ENCODE data around the gene DNAJB11. TPM values are rescaled to one million over a fixed set of nuclear protein-coding genes. Genes with fewer than 3 reads are reported as not detected.

Gene DNAJB11
- total RNA-seq, 1 experiment from 2014 or later: 80.1 TPM

GRCh38 chr3:186613637-186614265 is 43.2 kb downstream of the DNAJB11 start:
- H3K27ac ChIP-seq: no peak overlapping the region
- no peaks in the 10 kb centered on the region for H3K9me3 ChIP-seq (replicated peaks)
- H3K27me3 ChIP-seq: no peaks in the 10 kb centered on the region
- no peak overlapping the region for H3K4me3 ChIP-seq
- no peaks in the 10 kb centered on the region for H3K36me3 ChIP-seq
- DNase-seq: no peak
- no peaks in the 10 kb centered on the region for H3K4me1 ChIP-seq

- no peaks in the 10 kb centered on the region for H3K27me3 ChIP-seq
- H3K9me3 ChIP-seq (replicated peaks): no peaks in the 10 kb centered on the region
- H3K27ac ChIP-seq: no peak overlapping the region
- no peaks in the 10 kb centered on the region for H3K36me3 ChIP-seq
- DNase-seq: no peak
- no peaks in the 10 kb centered on the region for H3K4me1 ChIP-seq
- no peak overlapping the region for H3K4me3 ChIP-seq
These were observed 43.7 kb downstream of the DNAJB11 start for GRCh38 chr3:186614266-186614596.

- Histone ChIP-seq H3K27me3 (no peaks in the 10 kb centered on the region), H3K36me3 (no peaks in the 10 kb centered on the region), H3K4me3 (no peak overlapping the region), H3K27ac (no peak overlapping the region), H3K9me3 (replicated peaks) (no peaks in the 10 kb centered on the region), H3K4me1 (no peaks in the 10 kb centered on the region)
- DNase-seq: peak; percentile 47 to 78
These were observed 44.3 kb downstream of the DNAJB11 start for GRCh38 chr3:186614597-186615483.

GRCh38 chr3:186616299-186616617 is 45.7 kb downstream of the DNAJB11 start:
- Histone ChIP-seq H3K9me3 (replicated peaks) (no peaks in the 10 kb centered on the region), H3K36me3 (no peaks in the 10 kb centered on the region), H3K4me3 (no peak overlapping the region), H3K4me1 (no peaks in the 10 kb centered on the region), H3K27ac (no peak overlapping the region), H3K27me3 (no peaks in the 10 kb centered on the region)
- DNase-seq: no peak

- DNase-seq: peak; percentile 78 to 83
- no peaks in the 10 kb centered on the region for H3K36me3 ChIP-seq
- no peak overlapping the region for H3K4me3 ChIP-seq
- H3K27ac ChIP-seq: no peak overlapping the region
- H3K9me3 ChIP-seq (replicated peaks): no peaks in the 10 kb centered on the region
- H3K27me3 ChIP-seq: no peaks in the 10 kb centered on the region
- no peaks in the 10 kb centered on the region for H3K4me1 ChIP-seq
These were observed 46.8 kb downstream of the DNAJB11 start for GRCh38 chr3:186617036-186617946.

- Histone ChIP-seq H3K27me3 (no peaks in the 10 kb centered on the region), H3K36me3 (no peaks in the 10 kb centered on the region), H3K9me3 (replicated peaks) (no peaks in the 10 kb centered on the region), H3K27ac (no peak overlapping the region), H3K4me3 (no peak overlapping the region), H3K4me1 (no peaks in the 10 kb centered on the region)
- DNase-seq: no peak
These were observed 47.9 kb downstream of the DNAJB11 start for GRCh38 chr3:186618318-186618938.

GRCh38 chr3:186619787-186620212 is 49.3 kb downstream of the DNAJB11 start:
- no peak overlapping the region for H3K27ac ChIP-seq
- no peaks in the 10 kb centered on the region for H3K4me1 ChIP-seq
- no peaks in the 10 kb centered on the region for H3K36me3 ChIP-seq
- H3K27me3 ChIP-seq: no peaks in the 10 kb centered on the region
- H3K9me3 ChIP-seq (replicated peaks): no peaks in the 10 kb centered on the region
- DNase-seq: no peak
- H3K4me3 ChIP-seq: no peak overlapping the region

GRCh38 chr3:186620213-186621092 is 49.9 kb downstream of the DNAJB11 start:
- no peak overlapping the region for H3K27ac ChIP-seq
- H3K27me3 ChIP-seq: no peaks in the 10 kb centered on the region
- H3K36me3 ChIP-seq: no peaks in the 10 kb centered on the region
- H3K9me3 ChIP-seq (replicated peaks): no peaks in the 10 kb centered on the region
- H3K4me3 ChIP-seq: no peak overlapping the region
- DNase-seq: no peak
- no peaks in the 10 kb centered on the region for H3K4me1 ChIP-seq

GRCh38 chr3:186621894-186622650 is 51.6 kb downstream of the DNAJB11 start:
- no peak overlapping the region for H3K4me3 ChIP-seq
- no peaks in the 10 kb centered on the region for H3K4me1 ChIP-seq
- no peaks in the 10 kb centered on the region for H3K36me3 ChIP-seq
- H3K27me3 ChIP-seq: no peaks in the 10 kb centered on the region
- H3K9me3 ChIP-seq (replicated peaks): no peaks in the 10 kb centered on the region
- no peak overlapping the region for H3K27ac ChIP-seq
- no peak for DNase-seq

GRCh38 chr3:186622651-186623310 is 52.3 kb downstream of the DNAJB11 start:
- Histone ChIP-seq H3K9me3 (replicated peaks) (no peaks in the 10 kb centered on the region), H3K27me3 (no peaks in the 10 kb centered on the region), H3K4me1 (no peaks in the 10 kb centered on the region), H3K4me3 (no peak overlapping the region), H3K27ac (no peak overlapping the region), H3K36me3 (no peaks in the 10 kb centered on the region)
- no peak for DNase-seq

- no peak overlapping the region for H3K4me3 ChIP-seq
- H3K27me3 ChIP-seq: no peaks in the 10 kb centered on the region
- DNase-seq: no peak
These were observed 54.1 kb downstream of the DNAJB11 start for GRCh38 chr3:186624598-186624997.

GRCh38 chr3:186625600-186626042 is 55.1 kb downstream of the DNAJB11 start:
- Histone ChIP-seq H3K9me3 (replicated peaks) (no peaks in the 10 kb centered on the region), H3K27ac (no peak overlapping the region), H3K4me3 (no peak overlapping the region), H3K36me3 (no peaks in the 10 kb centered on the region), H3K4me1 (no peaks in the 10 kb centered on the region), H3K27me3 (no peaks in the 10 kb centered on the region)
- no peak for DNase-seq

More at GRCh38 chr3:186624598-186624997, 54.1 kb downstream of the DNAJB11 start:
- Histone ChIP-seq H3K27ac (no peak overlapping the region), H3K9me3 (replicated peaks) (no peaks in the 10 kb centered on the region), H3K36me3 (no peaks in the 10 kb centered on the region), H3K4me1 (no peaks in the 10 kb centered on the region)

Data from SJCRH30 (cell line).